ENCODE data around the gene FAM53B.

Gene FAM53B

DNA sequence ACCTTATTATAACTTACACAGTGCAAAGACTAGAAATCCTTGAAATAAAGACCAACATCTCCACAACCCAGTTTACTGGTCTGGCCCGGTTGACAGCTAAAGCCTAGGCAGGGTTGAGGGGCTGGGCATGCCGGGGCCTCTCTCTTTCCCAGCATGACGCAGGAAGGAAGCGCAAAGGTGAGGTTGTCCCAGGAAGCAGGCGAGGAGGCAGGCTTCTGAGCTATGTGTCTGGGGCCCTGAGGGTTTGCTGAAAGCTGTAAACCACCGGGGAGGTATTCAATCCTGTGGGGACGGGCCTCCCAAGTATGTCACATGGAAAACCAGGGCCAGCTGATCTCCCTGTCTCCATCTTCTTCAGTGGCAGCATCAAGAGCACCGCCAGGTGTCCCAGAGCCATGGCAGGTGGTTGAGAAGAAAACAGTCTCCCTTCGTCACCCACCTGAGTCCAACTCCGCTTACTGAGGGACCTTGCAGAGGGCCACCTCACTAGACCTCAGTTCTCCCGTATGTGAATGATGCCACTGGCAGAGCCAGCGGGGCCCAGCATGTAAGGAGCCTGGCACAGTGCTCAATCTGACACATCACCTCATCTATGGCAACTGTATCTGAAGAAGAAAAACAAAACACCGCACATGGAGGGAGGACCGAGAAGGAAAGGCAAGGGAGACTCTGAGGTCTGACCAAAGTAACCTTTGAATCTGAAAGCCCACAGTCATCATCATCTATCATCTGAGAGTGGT, 49.5 kb downstream of the FAM53B start:
- TF ChIP-seq SPI1 (IDR thresholded peaks at IDR 0.05; ENCODE audit: low read depth, low read length) (no peak), POLR2AphosphoS5 (IDR thresholded peaks at IDR 0.05; ENCODE audit: low read depth, low read length) (no peak), PAX5 (IDR thresholded peaks at IDR 0.05; ENCODE audit: insufficient read depth, low read length, severe bottlenecking) (no peak), TAF1 (IDR thresholded peaks at IDR 0.05; ENCODE audit: low read depth, low read length) (no peak), POU2F2 (IDR thresholded peaks at IDR 0.05; ENCODE audit: low read depth, low read length) (no peak), POLR2A (IDR thresholded peaks at IDR 0.05; ENCODE audit: low read depth, low read length) (no peak)
- FAIRE-seq (no peak), DNase-seq (ENCODE audit: insufficient read length, low spot score) (no peak)

DNA sequence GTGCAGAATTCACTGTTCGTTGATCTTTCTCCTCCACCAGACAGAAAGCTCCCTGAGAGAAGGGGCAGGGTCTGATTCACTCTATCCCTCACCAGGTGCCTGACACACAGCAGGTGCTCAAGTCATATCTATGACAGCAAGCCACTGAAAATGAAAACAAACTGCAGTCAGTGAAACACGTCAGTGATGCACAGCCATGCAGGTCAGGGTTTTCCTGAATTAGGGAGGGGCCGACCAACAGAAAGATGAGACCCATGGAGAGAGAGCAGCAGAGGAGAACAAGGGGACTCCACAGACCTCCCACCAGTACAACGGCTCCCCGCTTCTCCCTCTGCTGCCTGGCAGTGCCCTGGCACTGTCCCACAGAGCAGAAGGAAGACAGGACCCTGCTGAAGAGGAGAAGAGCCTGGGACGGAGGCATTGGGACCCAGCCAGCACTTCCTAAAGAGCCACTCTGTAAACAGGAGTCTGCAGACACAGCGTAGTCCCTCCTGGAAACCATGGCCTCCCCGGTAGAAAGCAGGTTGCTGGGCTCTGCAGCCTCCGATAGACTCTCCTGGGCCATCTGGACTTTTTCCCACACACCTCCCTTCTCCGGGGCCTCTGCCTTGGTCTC, 50.3 kb downstream of the FAM53B start:
- no peak for DNase-seq (ENCODE audit: insufficient read length, low spot score)
- TF ChIP-seq POU2F2 (IDR thresholded peaks at IDR 0.05; ENCODE audit: low read depth, low read length): no peak
- no peak for TF ChIP-seq PAX5 (IDR thresholded peaks at IDR 0.05; ENCODE audit: insufficient read depth, low read length, severe bottlenecking)
- no peak for TF ChIP-seq POLR2AphosphoS5 (IDR thresholded peaks at IDR 0.05; ENCODE audit: low read depth, low read length)
- TF ChIP-seq TAF1 (IDR thresholded peaks at IDR 0.05; ENCODE audit: low read depth, low read length): no peak
- TF ChIP-seq SPI1 (IDR thresholded peaks at IDR 0.05; ENCODE audit: low read depth, low read length): no peak
- TF ChIP-seq POLR2A (IDR thresholded peaks at IDR 0.05; ENCODE audit: low read depth, low read length): no peak
- peak; percentile 76 for FAIRE-seq

DNA sequence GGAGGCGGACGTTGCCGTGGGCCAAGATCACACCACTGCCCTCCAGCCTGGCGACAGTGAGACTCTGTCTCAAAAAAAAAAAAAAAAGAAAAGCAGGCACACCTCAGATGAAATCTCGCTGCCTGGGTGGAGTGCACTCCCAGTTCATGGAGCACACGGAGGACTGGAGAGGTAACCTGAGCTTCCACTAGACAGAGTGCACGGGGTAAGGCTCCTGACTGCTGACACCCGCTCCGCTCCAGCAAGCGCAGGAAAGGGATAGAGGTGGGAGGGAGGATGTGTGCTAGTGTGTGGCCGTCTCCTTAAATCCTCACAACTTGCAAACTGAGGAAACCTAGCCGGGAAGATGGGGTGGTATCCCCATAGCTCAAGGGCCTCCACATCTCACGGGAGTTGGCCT, 50.8 kb downstream of the FAM53B start:
- FAIRE-seq (no peak), DNase-seq (ENCODE audit: insufficient read length, low spot score) (no peak)
- TF ChIP-seq POLR2A (IDR thresholded peaks at IDR 0.05; ENCODE audit: low read depth, low read length): no peak
- no peak for TF ChIP-seq POU2F2 (IDR thresholded peaks at IDR 0.05; ENCODE audit: low read depth, low read length)
- TF ChIP-seq SPI1 (IDR thresholded peaks at IDR 0.05; ENCODE audit: low read depth, low read length): no peak
- TF ChIP-seq TAF1 (IDR thresholded peaks at IDR 0.05; ENCODE audit: low read depth, low read length): no peak

DNA sequence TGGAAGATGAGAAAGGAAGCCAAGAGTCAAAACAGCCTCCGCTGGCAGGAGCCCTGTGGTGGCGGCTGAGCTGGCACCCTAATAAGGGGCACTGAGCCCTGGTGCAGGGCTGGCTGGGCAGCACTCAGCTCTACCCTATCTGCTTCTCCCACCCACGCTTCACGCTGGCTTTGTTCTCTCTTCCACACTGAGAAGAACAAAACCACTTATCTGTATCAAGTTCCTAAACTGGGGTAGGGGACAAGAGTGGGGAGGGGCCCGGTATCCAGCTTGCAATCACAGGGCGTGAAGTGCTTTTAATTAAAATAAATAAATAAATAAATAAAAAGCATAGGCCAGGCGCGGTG, 52.1 kb downstream of the FAM53B start:
- DNase-seq (ENCODE audit: insufficient read length, low spot score) (no peak), FAIRE-seq (no peak)
- no peak for TF ChIP-seq POU2F2 (IDR thresholded peaks at IDR 0.05; ENCODE audit: low read depth, low read length)
- TF ChIP-seq POLR2AphosphoS5 (IDR thresholded peaks at IDR 0.05; ENCODE audit: low read depth, low read length): no peak
- no peak for TF ChIP-seq POLR2A (IDR thresholded peaks at IDR 0.05; ENCODE audit: low read depth, low read length)
- TF ChIP-seq PAX5 (IDR thresholded peaks at IDR 0.05; ENCODE audit: insufficient read depth, low read length, severe bottlenecking): no peak

DNA sequence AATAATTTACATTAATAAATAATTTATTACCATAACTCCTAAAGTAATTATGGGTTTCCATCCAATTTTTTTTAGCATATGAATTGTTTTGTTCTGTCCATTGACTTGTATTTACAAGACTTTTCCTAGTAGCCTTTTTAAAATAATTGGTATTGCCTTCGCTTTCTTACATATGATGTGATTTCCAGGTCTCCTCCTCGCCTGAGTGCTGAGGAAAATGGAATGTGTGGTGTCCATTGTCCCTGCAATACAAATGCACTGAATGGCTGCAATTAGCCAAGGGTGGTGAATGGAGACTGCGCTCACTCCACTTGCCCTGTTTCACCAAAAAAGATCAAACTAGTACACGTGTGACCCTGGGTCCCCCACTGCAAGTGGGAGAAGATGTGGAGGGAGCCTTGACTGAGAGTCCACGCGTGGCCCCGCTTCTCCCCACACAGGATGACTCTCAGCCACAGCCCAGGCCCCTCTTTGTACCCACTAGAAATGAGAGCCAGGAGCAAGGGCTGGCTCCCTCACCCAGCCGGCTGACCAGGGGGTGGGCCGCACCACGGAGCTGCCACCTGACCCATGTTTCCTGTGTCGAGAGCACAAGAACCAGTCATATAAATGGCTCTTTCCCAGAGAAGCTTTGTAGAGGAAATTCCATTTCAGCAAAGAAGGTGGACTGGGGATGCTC, 52.6 kb downstream of the FAM53B start:
- no peak for DNase-seq (ENCODE audit: insufficient read length, low spot score)
- FAIRE-seq: no peak
- no peak for TF ChIP-seq POU2F2 (IDR thresholded peaks at IDR 0.05; ENCODE audit: low read depth, low read length)
- TF ChIP-seq POLR2A (IDR thresholded peaks at IDR 0.05; ENCODE audit: low read depth, low read length): no peak
- no peak for TF ChIP-seq POLR2AphosphoS5 (IDR thresholded peaks at IDR 0.05; ENCODE audit: low read depth, low read length)
- no peak for TF ChIP-seq SPI1 (IDR thresholded peaks at IDR 0.05; ENCODE audit: low read depth, low read length)
- TF ChIP-seq PAX5 (IDR thresholded peaks at IDR 0.05; ENCODE audit: insufficient read depth, low read length, severe bottlenecking): no peak
- TF ChIP-seq TAF1 (IDR thresholded peaks at IDR 0.05; ENCODE audit: low read depth, low read length): no peak

DNA sequence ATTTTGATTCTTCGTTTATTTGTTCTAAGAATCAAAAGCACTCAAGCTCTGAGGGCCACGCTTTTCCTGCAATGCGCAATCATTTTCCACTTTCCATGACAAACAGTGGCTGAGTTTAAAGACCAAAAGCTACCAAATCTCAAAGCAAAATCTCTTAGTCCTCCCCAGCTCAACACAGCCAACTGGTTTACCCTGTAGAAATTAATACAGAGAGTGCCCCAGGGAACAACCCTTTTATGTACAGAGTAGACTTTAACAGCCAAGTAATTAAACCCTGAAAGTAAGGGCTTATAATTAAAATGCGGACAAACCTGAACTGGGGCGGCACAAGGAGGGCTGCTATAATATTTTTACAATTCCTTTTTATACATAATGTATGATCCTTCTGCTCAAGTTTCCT, 53.2 kb downstream of the FAM53B start:
- FAIRE-seq (no peak), DNase-seq (ENCODE audit: insufficient read length, low spot score) (no peak)
- no peak for TF ChIP-seq TAF1 (IDR thresholded peaks at IDR 0.05; ENCODE audit: low read depth, low read length)
- no peak for TF ChIP-seq POLR2AphosphoS5 (IDR thresholded peaks at IDR 0.05; ENCODE audit: low read depth, low read length)
- no peak for TF ChIP-seq PAX5 (IDR thresholded peaks at IDR 0.05; ENCODE audit: insufficient read depth, low read length, severe bottlenecking)

DNA sequence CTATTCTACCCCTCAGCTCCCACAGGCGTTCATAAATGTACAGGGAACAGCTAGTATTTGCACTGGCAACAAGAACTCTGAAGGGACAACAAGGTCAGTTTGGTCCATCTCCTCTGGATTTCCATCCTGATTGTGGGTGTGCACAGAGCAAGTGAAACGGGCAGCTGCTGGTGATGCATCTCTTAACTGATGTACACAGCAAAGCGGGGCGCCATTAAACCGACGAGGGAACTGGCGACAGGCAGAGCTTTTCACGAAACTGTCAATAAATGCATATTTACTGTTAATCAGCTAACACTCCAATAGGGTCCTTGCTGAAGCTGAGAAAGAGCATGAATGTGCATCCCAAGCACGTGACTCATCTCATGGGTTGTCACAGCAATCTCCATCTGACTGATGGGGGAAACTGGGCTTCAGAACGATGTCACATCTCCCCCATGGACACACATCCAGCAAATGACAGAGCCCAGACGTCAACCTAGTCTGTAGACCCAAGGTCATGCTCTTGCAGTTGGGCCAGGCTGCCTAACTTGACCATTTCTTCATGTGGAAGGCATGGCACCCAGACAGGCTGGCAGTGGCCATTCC, 54.2 kb downstream of the FAM53B start:
- no peak for TF ChIP-seq TAF1 (IDR thresholded peaks at IDR 0.05; ENCODE audit: low read depth, low read length)
- no peak for TF ChIP-seq SPI1 (IDR thresholded peaks at IDR 0.05; ENCODE audit: low read depth, low read length)
- DNase-seq (ENCODE audit: insufficient read length, low spot score) (no peak), FAIRE-seq (peak; percentile 57)

DNA sequence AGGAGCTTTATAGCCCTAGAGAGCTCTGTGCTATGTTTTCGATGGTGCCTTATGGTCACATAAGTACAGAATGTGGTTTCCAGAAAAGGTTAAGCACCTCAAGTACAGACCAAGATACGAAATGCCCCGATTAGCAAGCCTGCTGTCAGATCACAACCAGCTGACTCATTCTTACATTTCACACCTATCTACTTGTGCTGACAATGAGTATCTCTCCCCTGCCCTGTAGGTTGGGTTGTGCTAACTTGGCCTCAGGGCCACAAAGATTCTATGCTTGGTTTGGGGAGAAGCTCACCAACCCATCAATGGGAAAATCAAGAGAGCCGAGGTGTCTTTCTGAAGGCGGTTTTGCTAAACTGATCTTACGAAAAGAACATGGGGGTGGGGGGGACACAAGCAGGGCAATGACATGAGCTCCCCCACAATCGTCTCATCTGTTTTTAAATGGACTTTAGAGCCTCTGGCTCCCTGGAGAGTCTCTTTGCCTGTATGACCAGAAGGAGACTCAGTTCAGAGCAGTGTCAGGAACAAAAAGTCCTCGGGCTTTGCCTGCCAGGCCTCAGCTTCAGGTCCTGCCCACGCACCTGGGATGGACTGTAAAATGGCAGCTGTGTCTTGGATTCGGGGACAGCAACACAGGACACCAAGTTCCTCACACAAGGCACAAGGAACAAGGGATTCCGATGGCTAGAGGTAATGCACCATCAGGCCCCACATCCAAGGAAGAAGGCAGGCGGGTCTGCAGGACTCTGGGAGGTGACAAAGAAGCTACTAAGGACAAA, 55.1 kb downstream of the FAM53B start:
- TF ChIP-seq POU2F2 (IDR thresholded peaks at IDR 0.05; ENCODE audit: low read depth, low read length) (peak; percentile 59; the same call in 1 of the 2 replicates), POLR2A (IDR thresholded peaks at IDR 0.05; ENCODE audit: low read depth, low read length) (no peak)
- peak; percentile 95 for FAIRE-seq
- no peak for DNase-seq (ENCODE audit: insufficient read length, low spot score)

DNA sequence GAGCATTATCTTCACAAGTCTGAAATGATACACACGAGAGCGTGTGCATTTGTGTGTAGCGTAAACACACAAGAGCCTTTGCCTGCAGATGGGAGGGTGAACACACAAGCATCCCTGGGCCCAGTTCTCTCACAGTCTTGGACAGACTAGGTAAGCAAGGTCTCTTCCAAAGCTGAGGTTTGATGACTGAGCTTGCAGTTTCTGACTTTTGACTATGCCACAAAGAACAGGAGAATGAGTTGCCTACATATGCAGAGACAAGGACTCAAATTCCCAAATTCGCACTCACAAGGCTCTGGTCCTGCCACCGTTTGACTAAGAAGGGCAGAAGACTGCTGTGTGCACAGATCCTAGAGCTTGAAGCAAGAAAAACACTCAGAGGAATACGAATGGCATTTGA, 55.8 kb downstream of the FAM53B start:
- no peak for DNase-seq (ENCODE audit: insufficient read length, low spot score)
- TF ChIP-seq SPI1 (IDR thresholded peaks at IDR 0.05; ENCODE audit: low read depth, low read length) (no peak), POU2F2 (IDR thresholded peaks at IDR 0.05; ENCODE audit: low read depth, low read length) (no peak), PAX5 (IDR thresholded peaks at IDR 0.05; ENCODE audit: insufficient read depth, low read length, severe bottlenecking) (no peak), POLR2AphosphoS5 (IDR thresholded peaks at IDR 0.05; ENCODE audit: low read depth, low read length) (no peak), TAF1 (IDR thresholded peaks at IDR 0.05; ENCODE audit: low read depth, low read length) (no peak), POLR2A (IDR thresholded peaks at IDR 0.05; ENCODE audit: low read depth, low read length) (no peak)
- FAIRE-seq: peak; percentile 41

All from GM12891 (cell line).